C4-2B (cell line): ENCODE measurements around the gene FOXD3.

ENCODE experiments used
- ZFX ChIP-seq: fragments of 450-650 bp; IDR thresholded peaks from 2 replicates; pipeline ENCODE4 v1.6.1; 2017
- TF ChIP-seq, protein P1 (sequence below): fragments of 450-650 bp; conservative IDR thresholded peaks from 2 replicates; pipeline ENCODE4 v1.5.1; 2017; ENCODE audit warnings: mild to moderate bottlenecking

DNA sequence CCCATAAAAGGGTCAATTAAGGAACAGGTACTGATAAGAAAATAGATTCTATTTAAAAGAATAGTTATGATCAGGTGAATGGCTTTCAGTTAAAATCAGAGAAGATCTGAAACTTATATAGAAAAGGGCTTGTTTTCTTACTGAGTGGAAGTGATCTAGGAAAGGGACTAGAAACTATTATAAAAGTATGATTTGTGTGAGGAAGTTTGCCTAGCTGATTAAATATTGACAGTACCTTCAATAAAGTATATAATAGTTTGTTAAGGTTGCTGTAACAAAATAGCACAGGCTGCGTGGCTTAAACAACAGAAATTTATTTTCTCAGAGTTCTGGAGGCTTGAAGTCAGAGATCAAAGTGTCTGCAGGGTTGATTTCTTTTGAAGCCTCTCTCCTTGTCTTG is 39.7 kb downstream of the FOXD3 start:
- TF ChIP-seq, protein P1, sequence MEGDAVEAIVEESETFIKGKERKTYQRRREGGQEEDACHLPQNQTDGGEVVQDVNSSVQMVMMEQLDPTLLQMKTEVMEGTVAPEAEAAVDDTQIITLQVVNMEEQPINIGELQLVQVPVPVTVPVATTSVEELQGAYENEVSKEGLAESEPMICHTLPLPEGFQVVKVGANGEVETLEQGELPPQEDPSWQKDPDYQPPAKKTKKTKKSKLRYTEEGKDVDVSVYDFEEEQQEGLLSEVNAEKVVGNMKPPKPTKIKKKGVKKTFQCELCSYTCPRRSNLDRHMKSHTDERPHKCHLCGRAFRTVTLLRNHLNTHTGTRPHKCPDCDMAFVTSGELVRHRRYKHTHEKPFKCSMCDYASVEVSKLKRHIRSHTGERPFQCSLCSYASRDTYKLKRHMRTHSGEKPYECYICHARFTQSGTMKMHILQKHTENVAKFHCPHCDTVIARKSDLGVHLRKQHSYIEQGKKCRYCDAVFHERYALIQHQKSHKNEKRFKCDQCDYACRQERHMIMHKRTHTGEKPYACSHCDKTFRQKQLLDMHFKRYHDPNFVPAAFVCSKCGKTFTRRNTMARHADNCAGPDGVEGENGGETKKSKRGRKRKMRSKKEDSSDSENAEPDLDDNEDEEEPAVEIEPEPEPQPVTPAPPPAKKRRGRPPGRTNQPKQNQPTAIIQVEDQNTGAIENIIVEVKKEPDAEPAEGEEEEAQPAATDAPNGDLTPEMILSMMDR: no peak
- no peak for TF ChIP-seq ZFX
